MM.1S (cell line): ENCODE data around the gene MDGA2.

Experiments
- EZH2 ChIP-seq: fragments of 300-600 bp; sonication (generic); optimal IDR thresholded peaks from 2 replicates; pipeline ENCODE3; 2017; ENCODE audit warnings: low read depth, mild to moderate bottlenecking, antibody characterized with exemption, low read length, mixed read lengths
- EZH2phosphoT487 ChIP-seq: fragments of 300-600 bp; sonication (generic); IDR thresholded peaks from 2 replicates; pipeline ENCODE4 v1.6.1; 2018; ENCODE audit warnings: antibody characterized with exemption, low read length
- TF ChIP-seq, protein P1 (sequence below): fragments of 300-600 bp; sonication (generic); IDR thresholded peaks from 2 replicates; pipeline ENCODE4 v1.5.1; 2016; ENCODE audit warnings: antibody characterized with exemption, low read length, mixed read lengths

DNA sequence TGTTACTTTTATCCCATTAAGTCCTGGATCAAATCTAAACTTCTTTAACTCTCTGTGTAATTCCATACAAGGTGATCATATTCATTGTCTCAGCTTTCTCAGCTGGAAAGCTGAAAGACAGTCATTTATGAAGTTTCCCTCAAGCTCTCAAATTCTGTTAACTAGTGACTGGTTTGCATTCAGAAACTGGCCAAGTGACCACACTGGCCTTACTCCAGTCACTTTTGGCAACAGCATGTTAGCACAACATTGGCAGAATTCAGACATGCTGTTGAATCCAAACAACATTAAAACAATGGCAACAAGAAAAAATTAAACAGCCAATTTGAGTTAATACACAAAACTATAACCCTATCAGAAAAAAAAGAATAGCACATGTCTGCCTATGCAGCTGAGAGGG, 343.3 kb downstream of the MDGA2 start:
- TF ChIP-seq, protein P1, sequence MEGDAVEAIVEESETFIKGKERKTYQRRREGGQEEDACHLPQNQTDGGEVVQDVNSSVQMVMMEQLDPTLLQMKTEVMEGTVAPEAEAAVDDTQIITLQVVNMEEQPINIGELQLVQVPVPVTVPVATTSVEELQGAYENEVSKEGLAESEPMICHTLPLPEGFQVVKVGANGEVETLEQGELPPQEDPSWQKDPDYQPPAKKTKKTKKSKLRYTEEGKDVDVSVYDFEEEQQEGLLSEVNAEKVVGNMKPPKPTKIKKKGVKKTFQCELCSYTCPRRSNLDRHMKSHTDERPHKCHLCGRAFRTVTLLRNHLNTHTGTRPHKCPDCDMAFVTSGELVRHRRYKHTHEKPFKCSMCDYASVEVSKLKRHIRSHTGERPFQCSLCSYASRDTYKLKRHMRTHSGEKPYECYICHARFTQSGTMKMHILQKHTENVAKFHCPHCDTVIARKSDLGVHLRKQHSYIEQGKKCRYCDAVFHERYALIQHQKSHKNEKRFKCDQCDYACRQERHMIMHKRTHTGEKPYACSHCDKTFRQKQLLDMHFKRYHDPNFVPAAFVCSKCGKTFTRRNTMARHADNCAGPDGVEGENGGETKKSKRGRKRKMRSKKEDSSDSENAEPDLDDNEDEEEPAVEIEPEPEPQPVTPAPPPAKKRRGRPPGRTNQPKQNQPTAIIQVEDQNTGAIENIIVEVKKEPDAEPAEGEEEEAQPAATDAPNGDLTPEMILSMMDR = no peak
- TF ChIP-seq EZH2 = no peak
- TF ChIP-seq EZH2phosphoT487 = no peak
